ENCODE measurements around the gene BCAS1.

GRCh38 chr20:53918949-53919361, 151.4 kb downstream of the BCAS1 start:
- TF ChIP-seq, protein P1, sequence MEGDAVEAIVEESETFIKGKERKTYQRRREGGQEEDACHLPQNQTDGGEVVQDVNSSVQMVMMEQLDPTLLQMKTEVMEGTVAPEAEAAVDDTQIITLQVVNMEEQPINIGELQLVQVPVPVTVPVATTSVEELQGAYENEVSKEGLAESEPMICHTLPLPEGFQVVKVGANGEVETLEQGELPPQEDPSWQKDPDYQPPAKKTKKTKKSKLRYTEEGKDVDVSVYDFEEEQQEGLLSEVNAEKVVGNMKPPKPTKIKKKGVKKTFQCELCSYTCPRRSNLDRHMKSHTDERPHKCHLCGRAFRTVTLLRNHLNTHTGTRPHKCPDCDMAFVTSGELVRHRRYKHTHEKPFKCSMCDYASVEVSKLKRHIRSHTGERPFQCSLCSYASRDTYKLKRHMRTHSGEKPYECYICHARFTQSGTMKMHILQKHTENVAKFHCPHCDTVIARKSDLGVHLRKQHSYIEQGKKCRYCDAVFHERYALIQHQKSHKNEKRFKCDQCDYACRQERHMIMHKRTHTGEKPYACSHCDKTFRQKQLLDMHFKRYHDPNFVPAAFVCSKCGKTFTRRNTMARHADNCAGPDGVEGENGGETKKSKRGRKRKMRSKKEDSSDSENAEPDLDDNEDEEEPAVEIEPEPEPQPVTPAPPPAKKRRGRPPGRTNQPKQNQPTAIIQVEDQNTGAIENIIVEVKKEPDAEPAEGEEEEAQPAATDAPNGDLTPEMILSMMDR (IDR thresholded peaks at IDR 0.05; ENCODE audit: borderline replicate concordance, extremely low read depth, low read length, poor library complexity, severe bottlenecking): no peak
- no peak for TF ChIP-seq EZH2 (IDR thresholded peaks at IDR 0.05; ENCODE audit: borderline replicate concordance, low read depth, low read length, severe bottlenecking)

Data from DND-41 (cell line).